ENCODE results near the gene EGFLAM. TPM values are rescaled to one million over a fixed set of nuclear protein-coding genes. Genes with fewer than 3 reads are reported as not detected.

The EGFLAM gene
- total and polyA plus RNA-seq, 2 donors (not counting 1 experiment from before 2014, with no cell fraction given) = 0.33 to 20.0 TPM

GRCh38 chr5:38228914-38229313 is 29.4 kb upstream of the EGFLAM start:
- no peak for DNase-seq (ENCODE audit: low read depth in 2 of 2)
- Histone ChIP-seq H3K9ac (ENCODE audit: insufficient read depth, low read length) (no peak overlapping the region), H3K4me2 (ENCODE audit: extremely low read depth, insufficient read depth, low read length) (no peak overlapping the region), H3K4me1 (ENCODE audit: control insufficient read depth, extremely low read depth, insufficient read depth, low read length) (no peaks in the 10 kb centered on the region), H3K4me3 (replicated peaks in 1 of 4; ENCODE audit: control extremely low read depth in 1 of 4, insufficient read depth in 1 of 4, low read depth in 3 of 4, low read length in 4 of 4) (no peak overlapping the region), H3K36me3 (ENCODE audit: control insufficient read depth, insufficient read depth, low read length) (no peaks in the 10 kb centered on the region), H4K20me1 (ENCODE audit: control insufficient read depth, extremely low read depth, insufficient read depth, low read length) (no peaks in the 10 kb centered on the region), H3K9me3 (ENCODE audit: control insufficient read depth, insufficient read depth, low read depth, low read length) (no peaks in the 10 kb centered on the region), H3K79me2 (ENCODE audit: control insufficient read depth, insufficient read depth, low read length) (no peaks in the 10 kb centered on the region), H2AFZ (ENCODE audit: low read length) (no peak overlapping the region), H3K27me3 (ENCODE audit: control insufficient read depth, insufficient read depth, low read length) (peaks cover 2% of the 10 kb centered on the region), H3K27ac (ENCODE audit: insufficient read depth, low read length) (no peak overlapping the region)
- no peak for TF ChIP-seq EZH2 (IDR thresholded peaks at IDR 0.05; ENCODE audit: low read length, missing control alignments)
- TF ChIP-seq CTCF (conservative IDR thresholded peaks at IDR 0.05 in 1 of 2, IDR thresholded peaks at IDR 0.05 in 1 of 2; ENCODE audit: low read depth in 1 of 2, low read length in 2 of 2) = no peak

GRCh38 chr5:38234737-38235136 is 23.6 kb upstream of the EGFLAM start:
- Histone ChIP-seq H4K20me1 (ENCODE audit: control insufficient read depth, extremely low read depth, insufficient read depth, low read length) (no peaks in the 10 kb centered on the region), H3K4me1 (ENCODE audit: control insufficient read depth, extremely low read depth, insufficient read depth, low read length) (no peaks in the 10 kb centered on the region), H3K9ac (ENCODE audit: insufficient read depth, low read length) (no peak overlapping the region), H3K27me3 (ENCODE audit: control insufficient read depth, insufficient read depth, low read length) (no peaks in the 10 kb centered on the region), H3K36me3 (ENCODE audit: control insufficient read depth, insufficient read depth, low read length) (no peaks in the 10 kb centered on the region), H3K79me2 (ENCODE audit: control insufficient read depth, insufficient read depth, low read length) (no peaks in the 10 kb centered on the region), H2AFZ (ENCODE audit: low read length) (no peak overlapping the region), H3K4me3 (replicated peaks in 1 of 4; ENCODE audit: control extremely low read depth in 1 of 4, insufficient read depth in 1 of 4, low read depth in 3 of 4, low read length in 4 of 4) (no peak overlapping the region), H3K27ac (ENCODE audit: insufficient read depth, low read length) (no peak overlapping the region), H3K9me3 (ENCODE audit: control insufficient read depth, insufficient read depth, low read depth, low read length) (no peaks in the 10 kb centered on the region), H3K4me2 (ENCODE audit: extremely low read depth, insufficient read depth, low read length) (no peak overlapping the region)
- TF ChIP-seq EZH2 (IDR thresholded peaks at IDR 0.05; ENCODE audit: low read length, missing control alignments) = no peak
- no peak for TF ChIP-seq CTCF (conservative IDR thresholded peaks at IDR 0.05 in 1 of 2, IDR thresholded peaks at IDR 0.05 in 1 of 2; ENCODE audit: low read depth in 1 of 2, low read length in 2 of 2)
- no peak for DNase-seq (ENCODE audit: low read depth in 2 of 2)

GRCh38 chr5:38237681-38238080 is 20.7 kb upstream of the EGFLAM start:
- no peak overlapping the region for H2AFZ ChIP-seq (ENCODE audit: low read length)
- H3K27ac ChIP-seq (ENCODE audit: insufficient read depth, low read length) = no peak overlapping the region
- H3K4me3 ChIP-seq (replicated peaks in 1 of 4; ENCODE audit: control extremely low read depth in 1 of 4, insufficient read depth in 1 of 4, low read depth in 3 of 4, low read length in 4 of 4) = no peak overlapping the region
- no peaks in the 10 kb centered on the region for H4K20me1 ChIP-seq (ENCODE audit: control insufficient read depth, extremely low read depth, insufficient read depth, low read length)
- no peaks in the 10 kb centered on the region for H3K4me1 ChIP-seq (ENCODE audit: control insufficient read depth, extremely low read depth, insufficient read depth, low read length)
- no peaks in the 10 kb centered on the region for H3K27me3 ChIP-seq (ENCODE audit: control insufficient read depth, insufficient read depth, low read length)
- no peak overlapping the region for H3K9ac ChIP-seq (ENCODE audit: insufficient read depth, low read length)
- H3K79me2 ChIP-seq (ENCODE audit: control insufficient read depth, insufficient read depth, low read length) = no peaks in the 10 kb centered on the region
- no peaks in the 10 kb centered on the region for H3K9me3 ChIP-seq (ENCODE audit: control insufficient read depth, insufficient read depth, low read depth, low read length)
- no peak overlapping the region for H3K4me2 ChIP-seq (ENCODE audit: extremely low read depth, insufficient read depth, low read length)
- H3K36me3 ChIP-seq (ENCODE audit: control insufficient read depth, insufficient read depth, low read length) = no peaks in the 10 kb centered on the region
- TF ChIP-seq EZH2 (IDR thresholded peaks at IDR 0.05; ENCODE audit: low read length, missing control alignments) (no peak), CTCF (conservative IDR thresholded peaks at IDR 0.05 in 1 of 2, IDR thresholded peaks at IDR 0.05 in 1 of 2; ENCODE audit: low read depth in 1 of 2, low read length in 2 of 2) (no peak)
- no peak for DNase-seq (ENCODE audit: low read depth in 2 of 2)

All from fibroblast of lung (primary cell).